ENCODE results near the gene PRPS1. TPM values are rescaled to one million over a fixed set of nuclear protein-coding genes. Genes with fewer than 3 reads are reported as not detected.

The PRPS1 gene
- total RNA-seq, 1 donor from 2014 or later, result 32.8 TPM

Other genes with a start within 250 kb of the PRPS1 start
- gene FRMPD3, start 178.9 kb upstream of the PRPS1 start, total RNA-seq, result 0.41 TPM
- 144 TPM for gene TSC22D3, start 147.3 kb downstream of the PRPS1 start, total RNA-seq
- gene NCBP2L, start 149.2 kb downstream of the PRPS1 start, total RNA-seq, result not detected
- 25.8 TPM for gene MID2, start 197.4 kb downstream of the PRPS1 start, total RNA-seq

Measured in tongue (tissue), 1 donor.